HEK293T (cell line): ENCODE results near the gene PIERCE2.
"Not testable (repeated sequence)": the region's sequence is repeated elsewhere in the genome, so short reads cannot be mapped to it uniquely, and the experiment has no call there.

Experiments used
- ARNT ChIP-seq: fragments of 450-650 bp; IDR thresholded peaks from 2 replicates; pipeline ENCODE4 v1.6.1; 2017; ENCODE audit warnings: mild to moderate bottlenecking
- BHLHE40 ChIP-seq: fragments of 450-650 bp; IDR thresholded peaks from 2 replicates; pipeline ENCODE4 v1.6.1; 2016; ENCODE audit warnings: mild to moderate bottlenecking, moderate library complexity, borderline replicate concordance
- ELF4 ChIP-seq: fragments of 450-650 bp; IDR thresholded peaks from 2 replicates; pipeline ENCODE4 v1.6.1; 2017; ENCODE audit warnings: antibody characterized with exemption
- FOXA1 ChIP-seq: fragments of 450-650 bp; IDR thresholded peaks from 2 replicates; pipeline ENCODE4 v1.6.1; 2016; ENCODE audit warnings: mild to moderate bottlenecking
- FOXK2 ChIP-seq: fragments of 450-650 bp; IDR thresholded peaks from 2 replicates; pipeline ENCODE4 v1.6.1; 2016; ENCODE audit warnings: mild to moderate bottlenecking
- FOXM1 ChIP-seq: fragments of 450-650 bp; IDR thresholded peaks from 2 replicates; pipeline ENCODE4 v1.6.1; 2017; ENCODE audit warnings: mild to moderate bottlenecking, borderline replicate concordance
- HDGF ChIP-seq: fragments of 450-650 bp; IDR thresholded peaks from 2 replicates; pipeline ENCODE4 v1.6.1; 2017; ENCODE audit warnings: antibody characterized with exemption, borderline replicate concordance
- LEF1 ChIP-seq: fragments of 450-650 bp; IDR thresholded peaks from 2 replicates; pipeline ENCODE4 v1.6.1; 2017; ENCODE audit warnings: mild to moderate bottlenecking, borderline replicate concordance
- NFRKB ChIP-seq: fragments of 450-650 bp; IDR thresholded peaks from 2 replicates; pipeline ENCODE4 v1.6.1; 2016; ENCODE audit warnings: mild to moderate bottlenecking, moderate library complexity
- PKNOX1 ChIP-seq: fragments of 450-650 bp; IDR thresholded peaks from 2 replicates; pipeline ENCODE4 v1.6.1; 2016
- SP1 ChIP-seq: fragments of 450-650 bp; IDR thresholded peaks from 2 replicates; pipeline ENCODE4 v1.6.1; 2017
- SUZ12 ChIP-seq: fragments of 450-650 bp; IDR thresholded peaks from 2 replicates; pipeline ENCODE4 v1.6.1; 2016; ENCODE audit warnings: mild to moderate bottlenecking
- ZNF384 ChIP-seq: fragments of 450-650 bp; IDR thresholded peaks from 2 replicates; pipeline ENCODE4 v1.6.1; 2016

DNA sequence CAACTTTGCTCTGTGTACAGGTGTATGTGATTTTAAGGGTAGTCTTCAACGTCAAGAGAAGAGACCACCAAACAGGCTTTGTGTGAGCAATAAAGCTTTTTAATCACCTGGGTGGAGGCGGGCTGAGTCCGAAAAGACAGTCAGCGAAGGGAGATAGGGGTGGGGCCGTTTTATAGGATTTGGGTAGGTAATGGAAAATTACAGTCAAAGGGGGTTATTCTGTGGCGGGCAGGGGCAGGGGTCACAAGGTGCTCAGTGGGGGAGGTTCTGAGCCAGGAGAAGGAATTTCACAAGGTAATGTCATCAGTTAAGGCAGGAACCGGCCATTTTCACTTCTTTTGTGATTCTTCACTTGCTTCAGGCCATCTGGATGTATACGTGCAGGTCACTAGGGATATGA is 9.4 kb downstream of the PIERCE2 start:
- not testable (repeated sequence) for TF ChIP-seq SP1, FOXK2, PKNOX1, ZNF384, FOXA1, NFRKB, LEF1, BHLHE40, ARNT, FOXM1, ELF4, SUZ12, HDGF
